Neural crest cell (in vitro differentiated cells): Measurements from ENCODE around the gene PADI1. TPM values are rescaled to one million over a fixed set of nuclear protein-coding genes. Genes with fewer than 3 reads are reported as not detected.

Experiments used
- DNase-seq: peaks from one replicate; pipeline ENCODE4 v3.0.0; 2021; ENCODE audit warnings: low read depth, mixed read lengths, low spot score
- H3K27ac Mint-ChIP-seq: one replicate; pipeline ENCODE4 v1.8.0; 2021; ENCODE audit warnings: mild to moderate bottlenecking, mixed read lengths; ENCODE audit not compliant: unreplicated experiment
- H3K27me3 Mint-ChIP-seq: 2 replicates; pipeline ENCODE4 v1.8.0; 2021; ENCODE audit warnings: low read depth, mild to moderate bottlenecking, mixed read lengths
- H3K36me3 Mint-ChIP-seq: 2 replicates; pipeline ENCODE4 v1.8.0; 2021; ENCODE audit warnings: low read depth, mild to moderate bottlenecking, mixed read lengths
- H3K4me1 Mint-ChIP-seq: 2 replicates; pipeline ENCODE4 v1.8.0; 2021; ENCODE audit warnings: mixed read lengths
- H3K4me3 Mint-ChIP-seq: one replicate; pipeline ENCODE4 v1.8.0; 2021; ENCODE audit warnings: mild to moderate bottlenecking, mixed read lengths
- H3K9me3 Mint-ChIP-seq: 2 replicates; pipeline ENCODE4 v1.8.0; 2021; ENCODE audit warnings: mixed read lengths
- total RNA-seq: library from RNA; stranded (reverse); gene quantifications from 2 replicates; pipeline ENCODE4 v1.2.1, GENCODE V29; 2021
- TF ChIP-seq, protein P1 (sequence below): fragments of 200-600 bp; sonication (generic); conservative IDR thresholded peaks from 2 replicates; pipeline ENCODE4 v1.5.0; 2021; ENCODE audit warnings: antibody characterized with exemption, mild to moderate bottlenecking

Gene PADI1
- total RNA-seq, 1 donor from 2014 or later, result not detected

DNA sequence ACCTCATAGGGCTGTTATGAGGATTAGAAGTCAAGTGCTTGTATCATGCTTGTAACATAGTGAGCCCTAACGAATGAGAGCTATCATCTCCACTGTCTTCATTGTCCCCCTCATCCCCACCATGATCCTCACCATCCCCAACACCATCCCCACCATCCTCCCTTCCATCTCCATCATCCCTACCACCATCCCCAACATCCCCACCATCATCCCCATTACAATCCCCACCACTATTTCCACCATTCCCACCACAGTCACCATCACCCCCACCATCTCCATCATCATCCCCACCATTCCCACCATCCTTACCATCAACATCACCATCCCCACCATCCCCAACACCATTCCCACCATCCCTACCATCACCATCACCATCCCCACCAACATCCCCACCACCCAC is 39.1 kb upstream of the PADI1 start:
- Mint-ChIP-seq H3K4me1 (peaks cover 3% of the 10 kb centered on the region), H3K9me3 (no peaks in the 10 kb centered on the region), H3K36me3 (no peaks in the 10 kb centered on the region), H3K27ac (no peak overlapping the region), H3K27me3 (no peaks in the 10 kb centered on the region), H3K4me3 (no peak overlapping the region)
- DNase-seq, result no peak
- TF ChIP-seq, protein P1, sequence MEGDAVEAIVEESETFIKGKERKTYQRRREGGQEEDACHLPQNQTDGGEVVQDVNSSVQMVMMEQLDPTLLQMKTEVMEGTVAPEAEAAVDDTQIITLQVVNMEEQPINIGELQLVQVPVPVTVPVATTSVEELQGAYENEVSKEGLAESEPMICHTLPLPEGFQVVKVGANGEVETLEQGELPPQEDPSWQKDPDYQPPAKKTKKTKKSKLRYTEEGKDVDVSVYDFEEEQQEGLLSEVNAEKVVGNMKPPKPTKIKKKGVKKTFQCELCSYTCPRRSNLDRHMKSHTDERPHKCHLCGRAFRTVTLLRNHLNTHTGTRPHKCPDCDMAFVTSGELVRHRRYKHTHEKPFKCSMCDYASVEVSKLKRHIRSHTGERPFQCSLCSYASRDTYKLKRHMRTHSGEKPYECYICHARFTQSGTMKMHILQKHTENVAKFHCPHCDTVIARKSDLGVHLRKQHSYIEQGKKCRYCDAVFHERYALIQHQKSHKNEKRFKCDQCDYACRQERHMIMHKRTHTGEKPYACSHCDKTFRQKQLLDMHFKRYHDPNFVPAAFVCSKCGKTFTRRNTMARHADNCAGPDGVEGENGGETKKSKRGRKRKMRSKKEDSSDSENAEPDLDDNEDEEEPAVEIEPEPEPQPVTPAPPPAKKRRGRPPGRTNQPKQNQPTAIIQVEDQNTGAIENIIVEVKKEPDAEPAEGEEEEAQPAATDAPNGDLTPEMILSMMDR, result no peak

DNA sequence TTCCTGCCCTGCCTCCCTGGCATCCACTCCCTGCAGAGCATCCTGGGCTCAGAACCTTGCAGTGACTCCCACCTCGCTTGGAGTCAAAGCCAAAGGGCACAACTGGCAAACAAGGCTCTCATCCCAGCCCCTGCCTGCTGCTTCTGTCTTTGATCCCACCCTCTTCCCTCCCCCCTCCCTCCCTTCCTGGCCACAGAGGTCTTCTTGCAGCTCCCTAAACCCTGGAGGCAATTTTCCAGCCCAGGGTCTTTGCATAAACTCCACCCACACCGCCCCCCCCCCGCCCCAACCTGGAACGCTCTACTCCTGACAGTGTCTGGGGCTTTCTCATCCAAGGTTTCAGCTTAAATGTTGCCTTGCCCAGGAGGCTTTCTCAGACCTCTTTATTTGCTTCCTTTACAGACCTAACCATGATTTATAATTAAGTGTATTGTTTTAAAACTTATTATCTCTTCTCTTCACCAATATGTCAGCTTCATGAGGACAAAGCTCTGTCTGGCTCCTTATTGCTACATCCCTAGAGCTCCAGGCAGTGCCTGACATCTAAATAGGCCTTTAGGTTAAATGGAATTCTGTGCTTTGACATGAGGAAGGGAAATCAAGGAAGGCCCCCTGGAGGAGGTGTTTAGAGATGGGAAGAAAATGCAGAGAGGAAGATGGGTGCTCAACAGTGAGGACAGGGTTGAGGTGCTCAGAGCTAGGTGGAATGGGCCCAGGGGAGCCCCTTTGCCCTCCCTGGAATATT is 37.7 kb upstream of the PADI1 start:
- TF ChIP-seq, protein P1, result no peak
- DNase-seq, result no peak
- Mint-ChIP-seq H3K27ac (no peak overlapping the region), H3K9me3 (no peaks in the 10 kb centered on the region), H3K36me3 (no peaks in the 10 kb centered on the region), H3K4me1 (peaks cover 3% of the 10 kb centered on the region), H3K4me3 (no peak overlapping the region), H3K27me3 (no peaks in the 10 kb centered on the region)

DNA sequence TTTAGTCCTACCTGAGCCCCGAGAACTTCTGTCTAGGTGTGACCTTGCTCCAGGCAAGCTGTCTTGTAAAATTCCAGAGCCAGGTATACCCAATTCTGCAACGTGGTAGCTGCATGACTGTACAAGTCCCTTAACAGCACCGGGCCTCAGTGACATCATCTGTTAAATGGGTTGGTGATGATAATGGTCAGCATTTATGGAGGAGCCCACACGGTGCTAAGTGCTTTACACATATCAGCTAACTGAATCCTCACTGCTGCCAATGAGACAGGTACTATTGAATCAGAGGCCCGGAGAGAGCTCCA is 37.2 kb upstream of the PADI1 start:
- Mint-ChIP-seq H3K27ac (no peak overlapping the region), H3K27me3 (no peaks in the 10 kb centered on the region), H3K4me3 (no peak overlapping the region), H3K36me3 (no peaks in the 10 kb centered on the region), H3K9me3 (no peaks in the 10 kb centered on the region), H3K4me1 (peaks cover 3% of the 10 kb centered on the region)
- TF ChIP-seq, protein P1, result no peak
- no peak for DNase-seq

DNA sequence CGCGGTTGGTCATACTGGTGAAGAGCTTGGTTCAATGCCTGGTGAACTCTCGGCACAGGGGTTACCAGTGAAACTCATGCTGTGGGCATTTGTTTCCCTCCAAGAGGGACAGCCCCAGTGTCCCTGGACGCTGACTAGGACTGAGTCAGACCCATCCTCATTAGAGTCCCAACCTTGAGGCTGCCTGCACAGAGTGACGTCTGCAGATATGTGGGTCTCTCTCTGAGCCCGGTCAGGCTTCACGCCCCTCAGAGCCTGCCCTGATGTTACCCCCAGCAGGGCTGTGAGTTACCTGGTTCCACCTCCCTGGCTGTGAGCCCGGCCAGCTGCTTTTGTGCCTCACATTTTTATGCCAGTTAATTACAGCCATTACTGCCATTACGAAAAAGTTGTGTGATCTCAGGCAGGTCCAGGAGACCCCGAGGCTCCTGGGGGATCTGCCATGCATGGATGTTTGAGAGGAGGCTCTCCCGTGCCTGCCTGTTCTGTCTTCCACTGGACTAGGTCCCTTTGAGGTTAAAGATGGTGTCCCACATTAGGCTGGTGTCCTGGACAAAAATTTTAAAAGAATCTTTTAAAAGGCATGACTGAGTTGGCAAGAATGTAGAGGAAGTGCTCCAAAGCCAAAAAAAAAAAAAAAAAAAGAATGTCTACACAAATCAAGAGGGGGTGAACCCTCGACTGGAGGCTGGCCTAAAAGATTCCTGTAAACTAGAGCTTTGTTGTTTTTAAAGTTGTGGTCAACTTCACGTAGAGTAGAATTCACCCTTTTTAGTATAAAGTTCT is 36.6 kb upstream of the PADI1 start:
- Mint-ChIP-seq H3K27me3 (peaks cover 2% of the 10 kb centered on the region), H3K9me3 (no peaks in the 10 kb centered on the region), H3K27ac (no peak overlapping the region), H3K36me3 (no peaks in the 10 kb centered on the region), H3K4me1 (peaks cover 3% of the 10 kb centered on the region), H3K4me3 (no peak overlapping the region)
- TF ChIP-seq, protein P1, result no peak
- no peak for DNase-seq

DNA sequence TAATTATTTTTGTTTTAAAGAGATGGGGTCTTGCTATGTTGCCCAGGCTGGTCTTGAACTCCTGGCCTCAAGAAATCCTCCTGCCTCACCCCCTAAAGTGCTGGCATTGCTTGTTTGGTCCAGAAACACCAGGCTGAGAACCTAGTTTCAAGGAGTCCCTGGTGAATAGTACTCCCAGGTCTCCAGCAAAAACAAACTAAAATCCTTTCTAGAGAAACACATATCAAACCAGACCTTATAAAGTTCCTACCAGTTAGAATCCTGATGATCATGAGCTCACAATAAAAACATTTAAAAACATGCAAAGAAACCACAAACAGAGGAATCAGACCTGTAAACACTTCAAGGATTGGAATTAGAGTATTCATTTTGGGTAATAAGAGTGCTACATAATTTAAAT is 34.4 kb upstream of the PADI1 start:
- TF ChIP-seq, protein P1, result no peak
- H3K27me3 Mint-ChIP-seq, result peaks cover 4% of the 10 kb centered on the region
- no peak overlapping the region for H3K4me3 Mint-ChIP-seq
- no peak for DNase-seq
- H3K9me3 Mint-ChIP-seq, result peaks cover 4% of the 10 kb centered on the region
- no peak overlapping the region for H3K27ac Mint-ChIP-seq
- peaks cover 3% of the 10 kb centered on the region for H3K4me1 Mint-ChIP-seq
- H3K36me3 Mint-ChIP-seq, result no peaks in the 10 kb centered on the region
